Measurements from ENCODE around the gene REM1.

- TF ChIP-seq, protein P1, sequence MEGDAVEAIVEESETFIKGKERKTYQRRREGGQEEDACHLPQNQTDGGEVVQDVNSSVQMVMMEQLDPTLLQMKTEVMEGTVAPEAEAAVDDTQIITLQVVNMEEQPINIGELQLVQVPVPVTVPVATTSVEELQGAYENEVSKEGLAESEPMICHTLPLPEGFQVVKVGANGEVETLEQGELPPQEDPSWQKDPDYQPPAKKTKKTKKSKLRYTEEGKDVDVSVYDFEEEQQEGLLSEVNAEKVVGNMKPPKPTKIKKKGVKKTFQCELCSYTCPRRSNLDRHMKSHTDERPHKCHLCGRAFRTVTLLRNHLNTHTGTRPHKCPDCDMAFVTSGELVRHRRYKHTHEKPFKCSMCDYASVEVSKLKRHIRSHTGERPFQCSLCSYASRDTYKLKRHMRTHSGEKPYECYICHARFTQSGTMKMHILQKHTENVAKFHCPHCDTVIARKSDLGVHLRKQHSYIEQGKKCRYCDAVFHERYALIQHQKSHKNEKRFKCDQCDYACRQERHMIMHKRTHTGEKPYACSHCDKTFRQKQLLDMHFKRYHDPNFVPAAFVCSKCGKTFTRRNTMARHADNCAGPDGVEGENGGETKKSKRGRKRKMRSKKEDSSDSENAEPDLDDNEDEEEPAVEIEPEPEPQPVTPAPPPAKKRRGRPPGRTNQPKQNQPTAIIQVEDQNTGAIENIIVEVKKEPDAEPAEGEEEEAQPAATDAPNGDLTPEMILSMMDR (IDR thresholded peaks at IDR 0.05 in 8 of 11, conservative IDR thresholded peaks at IDR 0.05 in 3 of 11), result no peak
- no peak for TF ChIP-seq POLR2A (IDR thresholded peaks at IDR 0.05)
These were observed 14.1 kb downstream of the REM1 start for GRCh38 chr20:31489152-31489551.
